Measurements from ENCODE around the gene CSMD2.
"Not testable (repeated sequence)": the region's sequence is repeated elsewhere in the genome, so short reads cannot be mapped to it uniquely, and the experiment has no call there.

CSMD2 gene

GRCh38 chr1:33512226-33513011, 652.6 kb downstream of the CSMD2 start:
- TF ChIP-seq CTCF (conservative IDR thresholded peaks at IDR 0.05) = no peak
- H3K27ac ChIP-seq = no peak overlapping the region; the same call in 1 of the 2 replicates

GRCh38 chr1:33509276-33509675, 655.8 kb downstream of the CSMD2 start:
- H3K27ac ChIP-seq = not testable (repeated sequence)

GRCh38 chr1:33508151-33508550, 656.9 kb downstream of the CSMD2 start:
- TF ChIP-seq CTCF (conservative IDR thresholded peaks at IDR 0.05) = no peak
- no peak overlapping the region for H3K27ac ChIP-seq

GRCh38 chr1:33507661-33508060, 657.4 kb downstream of the CSMD2 start:
- TF ChIP-seq CTCF (conservative IDR thresholded peaks at IDR 0.05) = no peak
- H3K27ac ChIP-seq = no peak overlapping the region

GRCh38 chr1:33503506-33503905, 661.5 kb downstream of the CSMD2 start:
- no peak for TF ChIP-seq CTCF (conservative IDR thresholded peaks at IDR 0.05)
- no peak overlapping the region for H3K27ac ChIP-seq

- no peak for TF ChIP-seq CTCF (conservative IDR thresholded peaks at IDR 0.05)
- H3K27ac ChIP-seq = no peak overlapping the region
Observed at GRCh38 chr1:33502726-33503125, 662.3 kb downstream of the CSMD2 start.

GRCh38 chr1:33501774-33502173, 663.3 kb downstream of the CSMD2 start:
- H3K27ac ChIP-seq = no peak overlapping the region
- no peak for TF ChIP-seq CTCF (conservative IDR thresholded peaks at IDR 0.05)

GRCh38 chr1:33501309-33501708, 663.7 kb downstream of the CSMD2 start:
- H3K27ac ChIP-seq = no peak overlapping the region
- no peak for TF ChIP-seq CTCF (conservative IDR thresholded peaks at IDR 0.05)

Measured in VCaP (cell line).